ENCODE measurements around the gene SPECC1L. TPM values are rescaled to one million over a fixed set of nuclear protein-coding genes. Genes with fewer than 3 reads are reported as not detected.

Gene SPECC1L
- total and polyA plus RNA-seq, 2 of the 8 experiments (the other 6 are each of a cell fraction or from before 2014, with no cell fraction given) = 15.7 to 61.6 TPM

- no peak for TF ChIP-seq CHD7 (IDR thresholded peaks at IDR 0.05; ENCODE audit: insufficient replicate concordance, low read length)
- TF ChIP-seq ZNF274 (IDR thresholded peaks at IDR 0.05; ENCODE audit: borderline replicate concordance, extremely low read depth, low read length) = no peak
- no peak for TF ChIP-seq RAD21 (IDR thresholded peaks at IDR 0.05 in 1 of 2, conservative IDR thresholded peaks at IDR 0.05 in 1 of 2; ENCODE audit: low read depth in 2 of 2, low read length in 2 of 2)
- no peak for TF ChIP-seq KDM5A (IDR thresholded peaks at IDR 0.05; ENCODE audit: low read length)
- no peak for TF ChIP-seq POLR2A (IDR thresholded peaks at IDR 0.05; ENCODE audit: control extremely low read depth in 1 of 2, low read depth in 2 of 2, low read length in 2 of 2)
- TF ChIP-seq NANOG (IDR thresholded peaks at IDR 0.05; ENCODE audit: insufficient read depth, low read depth, low read length, poor library complexity, severe bottlenecking) = no peak
- TF ChIP-seq CBX8 (IDR thresholded peaks at IDR 0.05; ENCODE audit: borderline replicate concordance, low read depth, low read length) = no peak
- TF ChIP-seq TAF7 (optimal IDR thresholded peaks at IDR 0.05; ENCODE audit: borderline replicate concordance, low read depth, low read length) = no peak
- no peak for TF ChIP-seq YY1 (IDR thresholded peaks at IDR 0.05; ENCODE audit: low read depth, low read length)
Measured at GRCh38 chr22:24327832-24328231, 57.2 kb downstream of the SPECC1L start (continued).
